Measurements from ENCODE around the gene TAF4.

The TAF4 gene

DNA sequence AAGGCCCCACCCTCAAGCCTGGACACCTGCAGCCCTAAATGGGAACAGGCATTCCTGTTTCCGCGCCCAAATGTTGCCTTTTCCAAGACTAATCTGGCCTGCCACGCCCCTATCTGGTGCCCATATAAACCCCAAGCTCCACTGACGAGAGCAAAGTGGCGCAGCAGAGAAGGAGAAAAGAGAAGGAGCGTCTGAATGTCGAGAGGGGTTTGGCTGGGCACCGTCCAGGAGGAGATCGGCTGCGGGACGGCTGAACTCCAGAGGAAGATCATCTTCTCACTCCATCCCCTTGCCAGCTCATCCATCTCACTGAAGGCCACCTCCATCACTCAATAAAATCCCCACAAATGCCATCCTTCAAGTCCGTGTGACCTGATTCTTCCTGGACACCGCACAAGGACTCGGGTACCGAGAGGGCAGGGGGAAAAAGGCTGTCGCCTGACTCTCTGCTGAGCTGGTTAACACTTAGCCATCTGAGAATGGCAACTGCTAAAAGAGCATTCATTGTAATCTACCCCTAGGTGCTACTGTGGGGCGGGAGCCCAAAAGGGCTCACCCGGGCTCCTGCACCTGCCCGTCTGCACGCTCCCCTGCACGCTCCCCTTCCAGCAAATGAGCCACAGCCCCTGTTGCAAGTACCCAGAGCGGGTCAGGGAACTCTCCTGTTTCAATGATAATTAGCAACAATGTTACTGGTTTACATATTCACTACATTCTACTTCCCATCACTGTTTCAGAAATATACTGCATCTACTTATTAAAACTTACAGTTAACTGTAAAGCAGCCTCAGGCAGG, 23.5 kb downstream of the TAF4 start:
- no peak for DNase-seq

DNA sequence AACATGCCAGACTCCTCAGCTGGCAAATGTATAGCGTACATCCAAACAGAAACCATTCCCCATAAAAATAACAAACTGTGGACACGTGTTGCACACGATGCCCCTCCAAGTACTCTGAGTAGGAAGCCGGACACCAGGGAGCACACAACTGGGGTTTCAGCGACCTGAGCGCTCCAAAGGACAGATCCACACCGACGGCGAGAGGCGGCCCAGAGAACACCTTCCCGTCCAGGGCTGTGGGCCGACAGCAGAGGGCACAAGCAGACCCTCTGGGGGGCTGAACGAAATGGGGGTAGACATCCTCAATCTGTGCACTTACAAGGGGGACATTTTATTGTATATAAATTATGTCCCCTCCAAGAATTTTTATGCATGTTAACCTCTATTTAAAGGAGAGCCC, 24.7 kb downstream of the TAF4 start:
- no peak for DNase-seq

GRCh38 chr20:62040381-62040922, 25.2 kb downstream of the TAF4 start:
- no peak for DNase-seq

GRCh38 chr20:62039738-62040137, 25.9 kb downstream of the TAF4 start:
- no peak for DNase-seq

- no peak for DNase-seq
Observed at GRCh38 chr20:62032609-62033368, 32.9 kb downstream of the TAF4 start.

DNA sequence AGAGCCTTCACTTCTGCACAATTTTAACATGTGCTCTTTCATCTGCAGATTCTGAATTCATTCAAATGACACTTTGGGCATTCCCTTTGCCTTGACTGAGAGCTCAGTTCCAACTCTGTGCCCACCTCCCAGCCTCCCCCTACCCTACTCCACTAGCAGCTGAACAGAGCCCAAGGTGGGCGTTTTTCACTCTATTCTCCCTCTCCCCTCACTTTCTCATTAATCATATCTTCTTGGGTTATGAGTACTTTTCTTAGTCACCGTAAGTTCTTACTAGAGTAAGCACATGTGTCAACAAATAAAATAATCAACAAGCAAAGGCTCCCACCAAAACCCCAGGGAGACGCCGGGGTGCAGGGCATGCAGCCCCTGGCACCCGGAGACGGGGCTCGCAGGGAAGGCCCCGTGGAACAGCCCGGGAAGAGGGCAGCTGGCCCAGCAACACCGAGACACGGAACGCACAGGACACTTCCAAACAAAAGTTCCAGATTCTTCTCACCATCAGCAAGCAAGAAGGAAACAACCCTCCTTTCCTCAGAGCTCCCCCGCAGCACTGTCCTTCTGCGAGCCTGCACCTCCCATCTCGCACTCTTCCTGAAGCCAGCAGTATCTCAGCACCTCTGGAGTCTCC, 34.1 kb downstream of the TAF4 start:
- no peak for DNase-seq

GRCh38 chr20:62030834-62031434, 34.7 kb downstream of the TAF4 start:
- no peak for DNase-seq

DNA sequence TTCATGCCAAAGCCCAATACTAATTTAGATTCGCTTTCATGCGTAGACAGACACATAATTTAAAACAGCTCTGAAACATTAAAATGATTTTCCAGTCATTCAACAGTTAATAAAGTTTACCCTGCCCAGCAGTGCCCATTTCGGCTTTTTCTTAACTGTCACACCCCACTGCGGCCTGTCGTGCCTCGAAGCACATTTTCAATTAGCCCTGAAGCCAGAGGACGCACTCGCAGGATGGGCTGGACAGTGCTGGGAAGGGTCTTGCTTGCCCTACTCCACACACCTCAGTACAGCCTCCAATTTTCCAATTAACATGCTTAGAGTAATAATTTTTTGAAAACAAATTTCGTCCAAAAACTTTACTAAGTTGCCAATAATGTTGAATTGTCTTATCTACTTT, 35.3 kb downstream of the TAF4 start:
- no peak for DNase-seq

DNA sequence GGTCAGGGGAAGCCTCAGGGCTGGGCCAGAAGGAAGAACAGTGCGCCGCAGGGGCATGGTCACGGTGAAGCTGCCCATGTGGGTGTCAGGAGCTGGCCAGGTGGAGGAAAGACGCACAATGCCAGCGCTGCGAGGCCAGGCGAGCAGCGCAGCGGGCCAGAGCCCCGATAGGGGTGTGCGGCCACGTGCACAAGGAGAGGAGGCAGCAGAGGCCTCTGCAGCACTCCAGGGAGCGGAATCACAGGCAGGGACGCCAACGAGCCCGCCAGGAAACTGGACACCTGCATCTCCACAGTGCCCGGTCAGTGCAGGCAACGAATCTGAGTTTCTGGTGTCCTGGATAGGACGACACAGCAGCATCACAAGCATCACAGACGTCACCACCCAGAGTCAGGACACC, 35.7 kb downstream of the TAF4 start:
- DNase-seq, result no peak

- no peak for DNase-seq
Observed at GRCh38 chr20:62029296-62029695, 36.4 kb downstream of the TAF4 start.

GRCh38 chr20:62028384-62028783, 37.3 kb downstream of the TAF4 start:
- DNase-seq, result no peak

DNA sequence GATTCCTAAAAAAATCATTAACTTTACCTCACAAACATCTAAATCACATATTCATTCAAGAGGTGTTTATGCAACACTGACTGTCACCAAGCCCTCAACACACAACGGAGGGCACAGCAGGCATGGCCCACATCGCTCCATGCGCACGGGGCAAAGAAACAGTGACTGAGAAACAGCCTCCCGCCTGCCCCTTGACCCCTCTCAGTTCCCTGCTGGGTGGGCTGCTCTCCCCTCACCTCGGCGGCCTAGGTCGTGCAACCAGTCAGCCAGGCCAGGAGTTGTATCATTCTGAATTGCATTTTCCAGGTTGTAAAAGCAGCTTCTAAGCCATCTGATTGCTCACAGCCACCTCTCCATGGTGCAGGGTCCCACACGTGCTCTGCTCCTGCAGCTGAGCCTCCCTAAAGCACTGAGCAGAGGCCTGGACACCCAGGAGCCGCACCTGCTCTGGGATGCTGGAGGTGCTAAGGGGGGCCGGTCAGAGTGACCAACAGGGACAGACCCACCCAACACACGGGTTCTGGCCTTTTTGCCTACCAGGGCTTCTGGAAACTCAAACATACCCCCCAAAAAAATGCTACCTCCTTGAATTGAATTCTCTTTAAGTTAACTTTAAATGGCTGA, 37.9 kb downstream of the TAF4 start:
- no peak for DNase-seq

- no peak for DNase-seq
Observed at GRCh38 chr20:62027116-62027515, 38.6 kb downstream of the TAF4 start.

DNA sequence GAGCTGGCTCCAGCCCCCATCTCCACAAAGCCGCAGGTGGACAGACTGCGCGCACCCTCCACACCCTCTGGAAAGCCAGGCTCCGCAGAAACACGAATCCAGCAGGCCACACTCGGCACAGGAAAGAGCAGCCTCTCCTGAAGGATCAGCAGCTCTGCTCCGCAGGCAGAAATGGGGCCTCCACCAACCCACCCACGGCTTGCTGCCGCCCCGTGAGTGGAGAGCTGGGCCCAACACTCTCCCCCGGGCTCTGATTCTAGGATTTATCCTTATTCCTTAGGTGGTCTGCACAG, 39.2 kb downstream of the TAF4 start:
- DNase-seq, result no peak

- no peak for DNase-seq
Observed at GRCh38 chr20:62025832-62026563, 39.7 kb downstream of the TAF4 start.

DNA sequence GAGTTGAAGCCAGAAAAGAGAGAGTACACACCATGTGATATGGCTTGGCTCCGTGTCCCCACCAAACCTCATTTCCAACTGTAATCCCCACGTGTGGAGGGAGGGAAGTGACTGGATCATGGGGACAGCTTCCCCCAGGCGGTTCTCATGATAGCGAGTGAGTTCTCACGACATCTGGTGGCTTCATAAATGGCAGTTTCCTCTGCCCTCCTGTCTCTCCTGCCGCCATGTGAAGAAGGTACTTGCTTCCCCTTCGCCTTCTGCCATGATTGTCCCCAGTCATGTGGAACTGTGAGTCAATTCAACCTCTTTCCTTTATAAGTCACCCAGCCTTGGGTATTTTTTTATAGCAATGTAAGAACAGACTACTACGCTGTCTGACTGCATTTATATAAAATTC, 40.3 kb downstream of the TAF4 start:
- DNase-seq, result no peak

DNA sequence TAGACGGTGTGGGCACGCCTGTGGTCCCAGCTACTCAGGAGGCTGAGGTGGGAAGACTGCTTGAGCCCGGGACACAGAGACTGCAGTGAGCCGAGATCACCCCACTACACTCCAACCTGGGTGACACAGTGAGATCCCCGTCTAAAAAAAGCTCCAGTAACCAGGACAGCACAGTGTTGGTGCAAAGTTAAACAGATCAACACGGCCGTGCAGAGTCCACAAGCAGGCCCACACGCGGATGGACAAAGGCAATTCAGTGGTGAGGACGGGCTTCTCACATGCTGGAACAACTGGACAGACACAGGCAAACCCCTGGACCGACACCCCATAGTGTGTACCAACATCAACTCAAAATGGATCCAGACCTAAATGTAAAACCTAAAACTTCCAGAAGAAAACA, 41.7 kb downstream of the TAF4 start:
- no peak for DNase-seq

- no peak for DNase-seq
Observed at GRCh38 chr20:62022575-62023139, 43.0 kb downstream of the TAF4 start.

- no peak for DNase-seq
Observed at GRCh38 chr20:62021793-62022385, 43.8 kb downstream of the TAF4 start.

DNA sequence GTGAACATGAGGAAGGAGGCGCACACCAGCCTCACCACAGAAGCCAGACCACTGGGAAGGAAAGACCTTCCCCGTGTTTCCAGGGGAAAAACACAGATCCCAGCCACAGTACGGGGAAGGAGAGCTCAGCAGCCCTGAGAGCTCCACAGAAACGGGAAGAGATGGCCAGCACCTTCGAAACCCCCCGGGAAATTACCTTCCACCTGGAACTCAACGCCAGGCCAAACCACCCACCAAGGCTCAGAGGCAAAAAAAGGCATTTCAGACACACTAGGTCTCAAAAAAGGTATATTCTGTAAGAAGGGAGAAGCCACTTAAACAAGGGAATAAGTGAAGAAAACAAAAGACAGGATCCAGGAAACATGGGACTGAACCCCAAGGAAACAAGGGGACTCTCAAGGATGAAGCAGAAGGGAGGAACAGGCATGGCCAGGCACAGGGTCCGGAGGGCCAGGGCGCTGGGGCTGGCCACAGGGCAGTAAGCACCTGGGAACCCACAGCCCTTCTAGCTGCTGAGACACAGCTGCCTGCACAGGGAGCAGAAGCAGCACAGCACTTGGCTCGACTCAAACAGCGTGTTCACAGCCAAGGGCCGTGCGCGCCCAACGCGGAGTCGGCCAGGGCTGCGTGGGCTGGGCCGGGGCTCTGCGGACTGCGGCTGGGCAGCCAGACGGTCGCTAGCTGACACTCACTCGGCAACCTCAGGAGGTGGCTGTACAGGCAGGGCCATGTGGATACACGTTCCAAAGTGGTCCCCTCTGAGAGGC, 44.6 kb downstream of the TAF4 start:
- no peak for DNase-seq
